Peyer's patch (tissue), 4 donors: ENCODE measurements around the gene ST7.

Experiments
- CTCF ChIP-seq, 6 experiments: fragments of 450-650 bp in 4 of 6; fragments of 200-600 bp in 2 of 6; sonication (generic) in 1 of 6; IDR thresholded peaks; one replicate each; pipeline ENCODE4 v1.5.1; 2017 to 2019; ENCODE audit warnings: antibody characterized with exemption in 6 of 6, mild to moderate bottlenecking in 3 of 6, moderate library complexity in 1 of 6
- POLR2A ChIP-seq, 2 donors: fragments of 450-650 bp; IDR thresholded peaks; one replicate each; pipeline ENCODE4 v1.5.1; 2017; ENCODE audit warnings: antibody characterized with exemption in 2 of 2, mild to moderate bottlenecking in 2 of 2, moderate library complexity in 2 of 2

- TF ChIP-seq CTCF (IDR thresholded peaks at IDR 0.05) = no peak
- no peak for TF ChIP-seq POLR2A (IDR thresholded peaks at IDR 0.05)
These were observed 41.5 kb upstream of the ST7 start for GRCh38 chr7:116911801-116912200.
